ENCODE data around the gene P4HA2.

P4HA2 gene

DNA sequence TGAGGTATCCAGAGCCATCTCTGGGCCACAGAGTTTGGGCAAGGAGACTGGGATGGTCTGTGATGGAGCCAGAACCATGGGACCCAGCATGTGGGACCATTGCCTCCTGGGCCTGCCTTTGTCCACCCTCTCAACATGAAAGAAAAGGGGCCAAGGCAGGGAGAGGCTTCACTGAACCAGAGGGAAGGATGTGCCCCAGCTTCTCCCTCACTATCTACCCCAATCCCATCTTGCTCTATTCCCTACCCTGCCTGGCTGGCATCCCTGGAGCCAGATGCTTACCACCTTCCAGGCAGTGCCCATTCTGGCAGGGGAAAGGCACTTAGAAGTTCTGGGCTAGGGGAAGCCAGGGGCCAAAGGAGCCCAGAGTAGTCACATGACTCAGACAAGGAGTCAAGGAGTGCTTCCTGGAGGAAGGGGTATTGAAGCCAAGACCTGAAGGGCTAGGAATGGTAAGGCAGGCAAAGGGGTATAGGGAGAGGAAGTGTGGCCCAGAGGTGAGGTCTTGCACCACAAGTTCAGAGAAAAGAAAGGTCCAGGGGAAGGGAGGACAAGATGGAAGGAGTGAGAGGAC is 39.6 kb upstream of the P4HA2 start:
- DNase-seq (ENCODE audit: low spot score) (no peak), ATAC-seq (ENCODE audit: low read depth) (no peak)
- Histone ChIP-seq H3K4me3 (ENCODE audit: severe bottlenecking) (no peak overlapping the region), H3K36me3 (ENCODE audit: low read depth) (peaks cover 33% of the 10 kb centered on the region), H3K27me3 (ENCODE audit: insufficient read depth, poor library complexity, severe bottlenecking) (no peaks in the 10 kb centered on the region), H3K27ac (ENCODE audit: poor library complexity, severe bottlenecking) (no peak overlapping the region), H3K4me1 (ENCODE audit: insufficient read depth, poor library complexity, severe bottlenecking) (peaks cover 26% of the 10 kb centered on the region), H3K9me3 (ENCODE audit: severe bottlenecking) (no peaks in the 10 kb centered on the region)
- TF ChIP-seq, protein P1, sequence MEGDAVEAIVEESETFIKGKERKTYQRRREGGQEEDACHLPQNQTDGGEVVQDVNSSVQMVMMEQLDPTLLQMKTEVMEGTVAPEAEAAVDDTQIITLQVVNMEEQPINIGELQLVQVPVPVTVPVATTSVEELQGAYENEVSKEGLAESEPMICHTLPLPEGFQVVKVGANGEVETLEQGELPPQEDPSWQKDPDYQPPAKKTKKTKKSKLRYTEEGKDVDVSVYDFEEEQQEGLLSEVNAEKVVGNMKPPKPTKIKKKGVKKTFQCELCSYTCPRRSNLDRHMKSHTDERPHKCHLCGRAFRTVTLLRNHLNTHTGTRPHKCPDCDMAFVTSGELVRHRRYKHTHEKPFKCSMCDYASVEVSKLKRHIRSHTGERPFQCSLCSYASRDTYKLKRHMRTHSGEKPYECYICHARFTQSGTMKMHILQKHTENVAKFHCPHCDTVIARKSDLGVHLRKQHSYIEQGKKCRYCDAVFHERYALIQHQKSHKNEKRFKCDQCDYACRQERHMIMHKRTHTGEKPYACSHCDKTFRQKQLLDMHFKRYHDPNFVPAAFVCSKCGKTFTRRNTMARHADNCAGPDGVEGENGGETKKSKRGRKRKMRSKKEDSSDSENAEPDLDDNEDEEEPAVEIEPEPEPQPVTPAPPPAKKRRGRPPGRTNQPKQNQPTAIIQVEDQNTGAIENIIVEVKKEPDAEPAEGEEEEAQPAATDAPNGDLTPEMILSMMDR (IDR thresholded peaks at IDR 0.05; ENCODE audit: poor library complexity, severe bottlenecking): no peak

DNA sequence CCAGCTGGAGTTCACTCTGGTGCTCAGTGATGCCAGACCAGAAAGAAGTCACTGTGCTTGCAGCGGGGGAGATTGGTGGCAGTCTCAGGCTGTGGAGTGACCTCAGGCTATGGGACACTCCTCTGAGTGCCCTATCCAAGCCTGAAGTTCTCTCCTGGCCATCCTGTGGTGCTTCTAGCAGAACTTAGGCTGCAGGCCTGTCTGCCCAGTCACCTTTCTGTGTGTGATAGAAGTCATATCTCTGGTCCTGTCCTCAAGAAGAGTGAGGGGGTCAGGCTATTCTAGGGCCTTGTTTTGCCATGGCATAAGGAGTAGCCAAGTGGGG is 39.1 kb upstream of the P4HA2 start:
- H3K9me3 ChIP-seq (ENCODE audit: severe bottlenecking): no peaks in the 10 kb centered on the region
- H3K4me1 ChIP-seq (ENCODE audit: insufficient read depth, poor library complexity, severe bottlenecking): peaks cover 26% of the 10 kb centered on the region
- H3K27ac ChIP-seq (ENCODE audit: poor library complexity, severe bottlenecking): peak overlapping the region; percentile 95
- ATAC-seq (ENCODE audit: low read depth): no peak
- H3K4me3 ChIP-seq (ENCODE audit: severe bottlenecking): no peak overlapping the region
- DNase-seq (ENCODE audit: low spot score): no peak
- no peaks in the 10 kb centered on the region for H3K27me3 ChIP-seq (ENCODE audit: insufficient read depth, poor library complexity, severe bottlenecking)
- TF ChIP-seq, protein P1 (IDR thresholded peaks at IDR 0.05; ENCODE audit: poor library complexity, severe bottlenecking): no peak
- peaks cover 29% of the 10 kb centered on the region for H3K36me3 ChIP-seq (ENCODE audit: low read depth)

DNA sequence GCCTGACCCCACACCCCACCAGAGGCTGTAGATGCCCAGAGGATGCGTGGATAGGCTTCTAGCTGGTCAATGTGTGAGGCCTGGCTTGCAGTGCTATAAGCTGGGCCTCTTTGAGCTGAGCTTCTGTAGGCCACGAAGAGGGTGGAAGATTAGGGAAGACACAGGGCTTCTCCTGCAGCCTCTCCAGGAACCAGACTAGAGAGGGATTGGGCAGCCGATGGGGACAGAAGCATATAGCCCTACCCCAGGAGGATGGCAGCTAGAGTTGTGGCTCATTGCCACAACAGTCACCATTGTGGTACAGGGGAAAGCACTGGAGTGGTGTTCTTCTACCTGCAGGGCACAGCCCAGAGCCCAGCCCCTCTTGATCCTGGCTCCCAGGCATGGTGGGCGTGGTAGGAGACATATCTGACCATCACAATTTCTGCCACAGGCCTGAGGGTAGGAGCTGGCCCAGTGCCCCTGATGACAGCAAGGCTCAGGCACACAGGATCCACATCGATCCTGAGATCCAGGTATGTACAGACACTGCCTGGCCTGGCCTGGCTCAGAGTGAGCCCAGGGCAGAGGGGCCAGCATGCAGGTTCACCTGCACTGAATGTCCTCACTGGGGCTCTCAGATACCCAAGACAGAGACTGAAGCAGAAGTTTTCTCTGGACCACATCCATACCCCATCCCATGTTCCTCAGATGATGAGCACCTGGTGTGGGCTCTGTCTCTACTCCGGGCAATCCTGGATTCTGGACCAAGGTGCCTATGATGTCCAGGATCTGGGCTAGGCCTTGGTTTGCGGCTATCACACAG is 38.6 kb upstream of the P4HA2 start:
- Histone ChIP-seq H3K27ac (ENCODE audit: poor library complexity, severe bottlenecking) (peak overlapping the region; percentile 95), H3K36me3 (ENCODE audit: low read depth) (peaks cover 28% of the 10 kb centered on the region), H3K4me1 (ENCODE audit: insufficient read depth, poor library complexity, severe bottlenecking) (peaks cover 27% of the 10 kb centered on the region), H3K9me3 (ENCODE audit: severe bottlenecking) (no peaks in the 10 kb centered on the region), H3K27me3 (ENCODE audit: insufficient read depth, poor library complexity, severe bottlenecking) (no peaks in the 10 kb centered on the region), H3K4me3 (ENCODE audit: severe bottlenecking) (no peak overlapping the region)
- DNase-seq (ENCODE audit: low spot score) (no peak), ATAC-seq (ENCODE audit: low read depth) (no peak)
- TF ChIP-seq, protein P1 (IDR thresholded peaks at IDR 0.05; ENCODE audit: poor library complexity, severe bottlenecking): no peak

- ATAC-seq (ENCODE audit: low read depth) (peak; percentile 80), DNase-seq (ENCODE audit: low spot score) (peak; percentile 88)
- Histone ChIP-seq H3K27ac (ENCODE audit: poor library complexity, severe bottlenecking) (peak overlapping the region; percentile 95), H3K36me3 (ENCODE audit: low read depth) (peaks cover 28% of the 10 kb centered on the region), H3K27me3 (ENCODE audit: insufficient read depth, poor library complexity, severe bottlenecking) (no peaks in the 10 kb centered on the region), H3K4me3 (ENCODE audit: severe bottlenecking) (no peak overlapping the region), H3K9me3 (ENCODE audit: severe bottlenecking) (no peaks in the 10 kb centered on the region), H3K4me1 (ENCODE audit: insufficient read depth, poor library complexity, severe bottlenecking) (peaks cover 35% of the 10 kb centered on the region)
- TF ChIP-seq, protein P1 (IDR thresholded peaks at IDR 0.05; ENCODE audit: poor library complexity, severe bottlenecking): peak; percentile 14
These were observed 37.8 kb upstream of the P4HA2 start for GRCh38 chr5:132265336-132266030.

Measured in RWPE2 (cell line).